MM.1S (cell line): ENCODE results near the gene CDYL2.
"Not testable (repeated sequence)": the region's sequence is repeated elsewhere in the genome, so short reads cannot be mapped to it uniquely, and the experiment has no call there.

ENCODE experiments used
- DNase-seq: peaks from one replicate; pipeline ENCODE4 v3.0.0-alpha.2; 2015
- H2AFZ ChIP-seq: fragments of 300-600 bp; sonication (generic); 2 replicates; pipeline ENCODE4 v1.6.0; 2016; ENCODE audit warnings: antibody characterized with exemption, low read length
- H3F3A ChIP-seq: fragments of 300-600 bp; sonication (generic); 2 replicates; pipeline ENCODE4 v1.6.1; 2016; ENCODE audit warnings: mild to moderate bottlenecking, antibody characterized with exemption, low read length, moderate library complexity, mixed read lengths; ENCODE audit not compliant: insufficient read depth
- H3K27ac ChIP-seq: fragments of 300-600 bp; sonication (generic); 2 replicates; pipeline ENCODE4 v1.5.1; 2016; ENCODE audit warnings: mild to moderate bottlenecking, low read length
- H3K27me3 ChIP-seq: fragments of 300-600 bp; sonication (generic); replicated peaks from 2 replicates; pipeline ENCODE4 v1.6.0; 2016; ENCODE audit warnings: low read length; ENCODE audit not compliant: insufficient read depth
- H3K36me3 ChIP-seq: fragments of 300-600 bp; sonication (generic); replicated peaks from 2 replicates; pipeline ENCODE4 v1.6.1; 2016; ENCODE audit warnings: mild to moderate bottlenecking, low read length, mixed read lengths; ENCODE audit not compliant: insufficient read depth
- H3K4me1 ChIP-seq: fragments of 300-600 bp; sonication (generic); 2 replicates; pipeline ENCODE4 v1.6.1; 2016; ENCODE audit warnings: low read length, mixed read lengths
- H3K4me2 ChIP-seq: fragments of 300-600 bp; sonication (generic); 2 replicates; pipeline ENCODE4 v1.6.0; 2016; ENCODE audit warnings: low read depth, low read length
- H3K4me3 ChIP-seq: fragments of 300-600 bp; sonication (generic); 2 replicates; pipeline ENCODE4 v1.5.1; 2016; ENCODE audit warnings: low read length, mixed read lengths
- H3K79me2 ChIP-seq: fragments of 300-600 bp; sonication (generic); 2 replicates; pipeline ENCODE4 v1.6.1; 2016; ENCODE audit warnings: mixed run types, low read length, mixed read lengths
- H3K9ac ChIP-seq: fragments of 300-600 bp; sonication (generic); 2 replicates; pipeline ENCODE4 v1.6.1; 2016; ENCODE audit warnings: low read length, mixed read lengths
- H3K9me2 ChIP-seq: fragments of 300-600 bp; sonication (generic); replicated peaks from 2 replicates; pipeline ENCODE4 v1.6.1; 2016; ENCODE audit warnings: mild to moderate bottlenecking, low read length, mixed read lengths; ENCODE audit not compliant: insufficient read depth
- H3K9me3 ChIP-seq: fragments of 300-600 bp; sonication (generic); replicated peaks from 2 replicates; pipeline ENCODE4 v1.6.1; 2016; ENCODE audit warnings: mild to moderate bottlenecking, low read length, mixed read lengths; ENCODE audit not compliant: insufficient read depth
- H4K20me1 ChIP-seq: fragments of 300-600 bp; sonication (generic); 2 replicates; pipeline ENCODE4 v1.6.1; 2016; ENCODE audit warnings: mild to moderate bottlenecking, low read length, moderate library complexity, mixed read lengths; ENCODE audit not compliant: insufficient read depth
- EZH2 ChIP-seq: fragments of 300-600 bp; sonication (generic); optimal IDR thresholded peaks from 2 replicates; pipeline ENCODE3; 2017; ENCODE audit warnings: low read depth, mild to moderate bottlenecking, antibody characterized with exemption, low read length, mixed read lengths
- EZH2phosphoT487 ChIP-seq: fragments of 300-600 bp; sonication (generic); IDR thresholded peaks from 2 replicates; pipeline ENCODE4 v1.6.1; 2018; ENCODE audit warnings: antibody characterized with exemption, low read length
- TF ChIP-seq, protein P1 (sequence below): fragments of 300-600 bp; sonication (generic); IDR thresholded peaks from 2 replicates; pipeline ENCODE4 v1.5.1; 2016; ENCODE audit warnings: antibody characterized with exemption, low read length, mixed read lengths

The CDYL2 gene

DNA sequence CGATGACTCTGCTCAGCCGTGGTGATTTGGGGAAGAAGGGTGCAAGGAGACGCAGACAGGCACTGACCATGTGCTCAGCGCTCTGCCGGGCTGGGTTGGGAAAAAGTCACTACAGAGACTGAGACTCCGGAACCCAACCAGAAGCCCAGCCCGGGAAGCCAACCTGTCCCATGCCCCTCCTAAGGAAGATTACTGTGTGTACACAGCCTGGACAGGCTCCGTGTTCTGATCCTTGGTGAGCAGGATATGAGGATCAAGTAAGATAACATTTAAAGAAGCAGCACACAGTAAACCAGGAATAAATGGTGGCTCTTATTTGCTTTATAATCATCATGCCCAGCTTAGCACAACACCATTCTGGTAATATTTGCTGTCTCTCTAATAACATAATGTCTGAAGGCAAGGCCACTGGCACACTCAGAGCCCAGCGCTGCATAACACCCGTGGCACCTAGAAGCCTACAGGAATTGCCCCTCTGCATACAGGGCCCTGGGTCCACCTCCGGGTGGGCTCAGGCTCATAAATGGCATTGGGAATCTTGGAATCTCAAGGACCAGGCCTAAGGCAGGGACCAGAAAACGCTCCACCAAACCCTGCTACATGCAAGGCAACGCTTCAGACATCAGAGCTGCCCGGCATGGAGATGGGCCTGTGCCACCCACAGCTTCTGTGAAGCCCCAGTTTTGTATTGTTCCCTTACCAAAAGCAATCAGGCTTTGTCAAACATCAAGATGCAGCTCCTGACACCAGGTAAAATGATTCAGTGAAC lies 150.1 kb downstream of the CDYL2 start:
- DNase-seq: no peak
- H3K9me2 ChIP-seq: no peaks in the 10 kb centered on the region
- H3K4me2 ChIP-seq: no peak overlapping the region
- H3K27me3 ChIP-seq: no peaks in the 10 kb centered on the region
- no peaks in the 10 kb centered on the region for H3K79me2 ChIP-seq
- H3K36me3 ChIP-seq: no peaks in the 10 kb centered on the region
- no peak overlapping the region for H2AFZ ChIP-seq
- H3F3A ChIP-seq: no peaks in the 10 kb centered on the region
- no peaks in the 10 kb centered on the region for H3K9me3 ChIP-seq
- no peaks in the 10 kb centered on the region for H3K4me1 ChIP-seq
- H4K20me1 ChIP-seq: no peaks in the 10 kb centered on the region
- no peak overlapping the region for H3K9ac ChIP-seq
- TF ChIP-seq, protein P1, sequence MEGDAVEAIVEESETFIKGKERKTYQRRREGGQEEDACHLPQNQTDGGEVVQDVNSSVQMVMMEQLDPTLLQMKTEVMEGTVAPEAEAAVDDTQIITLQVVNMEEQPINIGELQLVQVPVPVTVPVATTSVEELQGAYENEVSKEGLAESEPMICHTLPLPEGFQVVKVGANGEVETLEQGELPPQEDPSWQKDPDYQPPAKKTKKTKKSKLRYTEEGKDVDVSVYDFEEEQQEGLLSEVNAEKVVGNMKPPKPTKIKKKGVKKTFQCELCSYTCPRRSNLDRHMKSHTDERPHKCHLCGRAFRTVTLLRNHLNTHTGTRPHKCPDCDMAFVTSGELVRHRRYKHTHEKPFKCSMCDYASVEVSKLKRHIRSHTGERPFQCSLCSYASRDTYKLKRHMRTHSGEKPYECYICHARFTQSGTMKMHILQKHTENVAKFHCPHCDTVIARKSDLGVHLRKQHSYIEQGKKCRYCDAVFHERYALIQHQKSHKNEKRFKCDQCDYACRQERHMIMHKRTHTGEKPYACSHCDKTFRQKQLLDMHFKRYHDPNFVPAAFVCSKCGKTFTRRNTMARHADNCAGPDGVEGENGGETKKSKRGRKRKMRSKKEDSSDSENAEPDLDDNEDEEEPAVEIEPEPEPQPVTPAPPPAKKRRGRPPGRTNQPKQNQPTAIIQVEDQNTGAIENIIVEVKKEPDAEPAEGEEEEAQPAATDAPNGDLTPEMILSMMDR: no peak
- TF ChIP-seq EZH2phosphoT487: no peak
- TF ChIP-seq EZH2: no peak
- H3K27ac ChIP-seq: no peak overlapping the region
- H3K4me3 ChIP-seq: no peak overlapping the region

DNA sequence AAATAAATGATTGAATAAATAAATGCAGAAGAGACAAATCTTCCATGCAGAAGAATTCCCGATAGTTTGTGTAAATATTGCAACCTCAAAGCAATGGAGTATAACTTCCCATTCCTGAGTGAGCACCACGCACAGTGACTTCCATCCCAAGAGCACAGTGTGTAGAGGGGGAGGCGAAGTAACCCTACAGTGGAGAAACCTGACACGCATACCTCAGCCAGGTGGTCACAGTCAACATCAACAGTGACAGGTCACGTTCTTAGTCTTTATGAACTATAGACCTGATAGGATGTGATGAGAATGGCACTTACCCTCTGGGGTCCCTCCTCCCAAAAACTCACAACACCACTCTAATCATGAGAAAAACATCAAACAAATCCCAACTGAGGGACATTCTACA lies 152.0 kb downstream of the CDYL2 start:
- Histone ChIP-seq H3K9ac (no peak overlapping the region), H3F3A (no peaks in the 10 kb centered on the region), H3K4me3 (no peak overlapping the region), H4K20me1 (no peaks in the 10 kb centered on the region), H3K36me3 (no peaks in the 10 kb centered on the region), H3K9me3 (no peaks in the 10 kb centered on the region), H3K27ac (no peak overlapping the region), H3K27me3 (no peaks in the 10 kb centered on the region), H3K4me1 (no peaks in the 10 kb centered on the region), H2AFZ (no peak overlapping the region), H3K79me2 (no peaks in the 10 kb centered on the region), H3K4me2 (no peak overlapping the region), H3K9me2 (no peaks in the 10 kb centered on the region)
- DNase-seq: no peak
- TF ChIP-seq EZH2phosphoT487: no peak
- TF ChIP-seq EZH2: no peak

DNA sequence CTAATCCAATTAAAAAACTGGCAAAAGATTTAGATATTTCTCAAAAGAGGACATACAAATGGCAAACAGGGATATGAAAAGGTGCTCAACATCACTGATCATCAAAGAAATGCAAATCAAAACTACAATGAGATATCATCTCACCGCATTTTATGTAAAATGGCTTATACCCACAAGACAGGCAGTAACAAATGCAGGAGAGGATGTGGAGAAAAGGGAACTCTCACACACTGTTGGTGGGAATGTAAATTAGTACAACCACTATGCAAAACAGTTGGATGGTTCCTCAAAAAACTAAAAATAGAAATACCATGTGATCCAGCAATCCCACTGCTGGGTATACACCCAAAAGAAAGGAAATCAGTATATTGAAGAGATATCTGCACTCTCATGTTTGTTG lies 154.1 kb downstream of the CDYL2 start:
- not testable (repeated sequence) for H3K9me3 ChIP-seq, H3K4me2 ChIP-seq, H3K4me3 ChIP-seq, H3K27ac ChIP-seq, H3K4me1 ChIP-seq, H2AFZ ChIP-seq, H3K36me3 ChIP-seq, H3F3A ChIP-seq, H3K9ac ChIP-seq, H4K20me1 ChIP-seq, H3K9me2 ChIP-seq, H3K79me2 ChIP-seq, DNase-seq, H3K27me3 ChIP-seq

DNA sequence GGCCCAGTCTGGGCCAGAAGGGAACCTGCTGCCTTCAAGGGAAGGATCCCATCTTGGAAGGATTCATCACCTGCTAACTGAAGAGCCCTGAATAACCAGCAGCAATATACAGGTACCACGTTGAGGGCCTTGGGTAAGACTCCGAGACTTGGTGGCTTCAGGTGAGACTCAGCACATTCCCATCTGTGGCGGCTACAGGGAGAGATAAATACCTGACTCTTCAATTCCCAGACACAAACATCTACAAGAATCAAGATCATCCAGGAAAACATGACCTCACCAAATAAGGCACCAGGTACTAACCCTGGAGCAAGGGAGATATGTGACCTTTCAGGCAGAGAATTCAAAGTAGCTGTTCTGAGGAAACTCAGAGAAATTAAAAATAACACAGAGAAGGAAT lies 164.1 kb downstream of the CDYL2 start:
- Histone ChIP-seq H4K20me1 (no peaks in the 10 kb centered on the region), H2AFZ (no peak overlapping the region), H3F3A (no peaks in the 10 kb centered on the region), H3K9me3 (no peaks in the 10 kb centered on the region), H3K27ac (no peak overlapping the region), H3K9me2 (no peaks in the 10 kb centered on the region), H3K4me3 (no peak overlapping the region), H3K27me3 (no peaks in the 10 kb centered on the region), H3K4me1 (no peaks in the 10 kb centered on the region), H3K79me2 (no peaks in the 10 kb centered on the region), H3K36me3 (no peaks in the 10 kb centered on the region), H3K9ac (no peak overlapping the region), H3K4me2 (no peak overlapping the region)
- TF ChIP-seq, protein P1: no peak
- TF ChIP-seq EZH2 (no peak), EZH2phosphoT487 (no peak)
- DNase-seq: no peak
